Renal cortex interstitium (tissue), 11 donors: ENCODE data around the gene MYPOP. TPM values are rescaled to one million over a fixed set of nuclear protein-coding genes. Genes with fewer than 3 reads are reported as not detected.
A peak's percentile ranks its signal among the peaks of the same experiment; 100 is the strongest.

Experiments used
- DNase-seq, 11 donors: peaks; one replicate each; pipeline ENCODE4 v3.0.0-alpha.2; 2013; ENCODE audit warnings: low read depth in 9 of 11, low spot score in 4 of 11; ENCODE audit errors: extremely low read depth in 1 of 11
- polyA plus RNA-seq, 3 donors: library from polyadenylated mRNA; unstranded; fragments of 120-200 nt; gene quantifications; one replicate each; pipeline ENCODE4 v1.2.1, GENCODE V29; 2013; ENCODE audit not compliant: insufficient read length in 3 of 3

The MYPOP gene
- polyA plus RNA-seq, 3 donors: 2.8 to 5.9 (median 4.8) TPM

DNA sequence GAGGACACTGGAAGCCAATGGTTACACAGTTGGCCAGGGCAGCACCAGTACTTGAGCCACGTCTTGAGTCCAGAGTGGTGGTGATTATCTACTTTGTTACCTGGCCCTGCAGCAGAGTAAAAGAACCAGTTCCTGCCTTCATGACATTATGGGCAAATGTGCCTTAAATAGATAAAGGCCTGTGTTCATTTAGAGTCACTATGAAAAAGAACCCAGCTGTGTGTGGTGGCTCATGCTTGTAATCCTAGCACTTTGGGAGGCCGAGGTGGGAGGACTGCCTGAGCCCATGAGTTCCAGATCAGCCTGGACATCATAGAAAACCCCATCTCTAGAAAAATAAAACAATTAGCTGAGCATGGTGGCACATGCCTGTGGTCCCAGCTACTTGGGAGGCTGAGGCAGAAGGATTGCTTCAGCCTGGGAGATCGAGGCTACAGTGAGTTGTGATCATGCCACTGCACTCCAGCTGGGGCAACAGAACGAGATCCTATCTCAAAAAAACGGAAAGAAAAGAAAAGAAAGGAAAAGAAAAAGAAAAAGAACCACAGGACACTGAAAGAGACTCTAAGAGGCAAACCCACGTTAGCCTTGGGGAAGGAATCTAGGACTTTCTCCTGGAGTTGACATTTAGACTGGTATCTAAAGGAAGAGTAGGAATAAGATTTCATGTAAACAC lies 13.1 kb downstream of the MYPOP start:
- no peak for DNase-seq

DNA sequence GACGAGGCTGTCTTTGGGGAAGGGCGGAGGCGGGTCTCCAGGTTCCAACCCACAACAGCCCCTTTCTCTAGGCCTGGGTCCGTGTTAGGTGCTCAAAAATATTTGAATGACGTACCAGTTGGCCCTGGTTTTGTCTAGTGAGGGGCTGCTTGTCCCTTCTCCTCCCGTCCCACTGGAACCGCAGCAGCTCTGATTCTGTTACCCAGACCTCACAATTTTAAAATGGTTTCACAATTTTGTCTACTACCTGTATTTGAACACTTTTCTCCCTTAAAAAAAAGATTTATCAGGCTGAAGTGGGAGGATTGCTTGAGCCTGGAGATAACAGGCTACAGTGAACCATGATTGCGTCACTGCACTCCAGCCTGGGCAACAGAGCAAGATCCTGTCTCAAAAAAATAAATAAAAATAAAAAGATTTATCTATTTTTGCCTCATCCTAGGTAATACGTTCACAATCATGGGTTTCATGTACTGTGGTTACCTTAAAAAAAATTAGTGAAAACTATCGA lies 15.2 kb downstream of the MYPOP start:
- no peak for DNase-seq

DNA sequence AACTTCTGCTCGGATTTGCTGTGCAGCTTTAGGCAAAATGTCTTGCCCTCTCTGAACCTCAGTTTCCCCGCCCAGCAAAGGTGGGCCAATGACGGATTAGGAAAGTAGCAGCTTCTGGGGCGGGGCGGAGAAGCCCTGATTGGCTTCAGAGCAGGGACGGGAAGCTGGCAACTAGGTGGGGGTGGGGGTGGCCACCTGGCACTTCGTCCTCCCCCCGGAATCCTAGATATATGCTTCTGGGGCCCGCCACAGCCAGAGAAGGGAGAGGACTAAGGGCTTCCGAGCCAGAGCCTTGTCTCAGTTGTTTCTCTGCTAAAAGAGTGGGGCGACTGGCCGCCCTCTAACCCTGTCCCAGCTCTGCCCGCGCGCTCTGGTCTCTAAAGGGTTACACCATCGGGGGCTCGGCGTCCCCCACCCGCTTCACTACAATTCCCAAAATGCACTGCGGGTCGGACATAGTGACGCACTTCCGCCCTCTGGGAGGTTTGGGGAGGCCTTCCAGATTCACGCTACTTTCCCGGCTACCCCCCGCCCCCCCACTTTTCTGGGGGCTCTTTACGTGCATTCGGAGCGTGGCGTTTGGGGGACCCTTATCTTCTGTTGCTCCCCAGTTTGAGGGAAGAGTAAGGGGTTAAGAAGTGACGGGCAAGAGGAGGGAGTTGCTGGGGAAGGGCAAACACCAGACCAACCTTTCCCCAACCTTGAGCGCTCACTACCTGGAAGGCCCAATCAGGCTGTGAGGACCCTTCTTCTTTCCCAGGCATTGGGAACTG lies 15.8 kb downstream of the MYPOP start:
- peak; percentile 73 to 95 (median 92) for DNase-seq

DNA sequence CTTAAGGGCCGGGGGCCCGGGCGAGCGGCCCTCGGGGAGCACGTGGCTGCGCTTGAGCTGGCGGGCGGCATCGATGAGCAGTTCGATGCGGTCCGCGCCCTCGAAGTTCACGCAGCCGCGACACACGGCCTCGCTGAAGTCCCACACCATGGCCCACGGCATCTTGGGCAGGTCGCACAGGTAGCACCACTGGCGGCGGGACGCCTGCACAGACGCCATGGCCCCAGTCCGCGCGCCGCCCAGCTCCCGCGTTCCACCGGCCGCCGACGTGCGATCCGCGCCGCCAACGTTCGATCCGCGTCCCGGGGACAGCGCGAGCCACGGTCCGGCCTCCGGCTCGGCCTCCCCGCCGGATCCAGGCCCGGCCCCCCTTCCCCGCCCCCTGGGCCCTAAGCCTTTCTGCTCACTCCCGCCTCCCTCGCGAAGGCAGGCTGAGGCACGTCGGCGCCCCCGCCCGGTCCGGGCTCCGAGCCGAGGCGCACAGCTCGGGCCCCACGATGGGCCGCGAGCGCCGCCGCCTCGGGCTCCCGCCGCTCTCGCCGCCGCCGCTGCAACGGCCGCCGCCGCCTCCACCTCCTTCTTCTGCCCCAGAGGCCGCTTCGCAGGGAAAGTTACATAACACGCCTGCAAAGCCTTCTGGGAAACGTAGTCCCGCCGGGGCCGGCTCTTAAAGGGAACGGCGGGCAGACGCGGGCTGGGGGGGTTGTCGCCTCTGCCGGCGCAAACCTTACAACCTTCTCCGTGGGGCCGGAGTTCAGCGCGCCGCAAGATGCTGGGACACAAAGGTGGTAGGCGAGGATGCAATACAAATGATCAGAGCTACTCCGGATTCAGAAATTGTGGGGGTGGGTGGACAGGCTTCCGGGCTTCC lies 16.6 kb downstream of the MYPOP start, which contains the start of gene IRF2BP1:
TSS of gene IRF2BP1 (minus strand) at position 586 of the 871 bp plus-strand sequence. CDS start at position 219, 367 bp downstream.
- DNase-seq: peak in 10 of 11 donors; percentile 77 to 94 (median 88)

DNA sequence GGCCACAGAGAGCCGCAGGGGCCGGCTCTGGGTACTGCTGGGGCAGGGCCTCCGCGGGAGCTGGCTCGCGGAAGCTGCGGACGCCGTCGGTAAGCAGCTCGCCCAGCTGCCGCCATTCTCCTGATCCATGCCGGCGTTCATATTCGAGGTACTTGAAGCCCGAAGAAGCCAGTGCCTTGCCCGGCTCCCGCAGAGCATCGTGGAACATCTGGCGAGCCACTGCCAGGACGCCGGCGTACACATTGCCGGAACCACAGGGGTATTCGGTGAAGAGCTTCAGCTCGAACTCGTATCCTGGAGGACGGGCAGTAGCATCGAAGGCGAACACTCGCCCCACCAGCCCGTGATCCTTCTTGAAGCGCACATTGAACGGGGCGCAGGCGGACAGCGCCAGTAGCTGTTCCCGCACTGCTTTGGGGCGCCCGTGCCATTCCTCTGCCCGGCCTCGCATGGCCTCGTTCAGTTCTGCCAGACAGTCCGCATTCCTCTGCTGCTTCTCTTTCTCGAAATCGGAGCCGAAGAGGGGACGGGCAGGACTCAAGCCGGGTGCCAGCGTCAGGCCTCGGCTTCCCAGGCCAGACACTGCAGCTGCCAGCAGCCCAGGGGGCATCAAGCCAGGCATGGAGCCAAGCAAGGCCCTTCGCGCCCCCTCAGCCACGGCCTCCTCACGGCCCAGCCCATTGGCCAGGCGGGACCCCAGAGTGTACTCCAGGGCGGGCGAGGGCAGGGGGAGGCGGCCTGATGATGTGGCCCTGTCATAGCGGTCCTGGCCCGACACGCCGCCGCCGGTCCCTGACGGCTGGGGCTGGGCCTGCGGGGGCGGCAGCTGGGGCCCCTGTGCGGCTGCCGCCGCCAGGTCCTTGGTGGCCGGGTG lies 17.5 kb downstream of the MYPOP start:
- DNase-seq: no peak

DNA sequence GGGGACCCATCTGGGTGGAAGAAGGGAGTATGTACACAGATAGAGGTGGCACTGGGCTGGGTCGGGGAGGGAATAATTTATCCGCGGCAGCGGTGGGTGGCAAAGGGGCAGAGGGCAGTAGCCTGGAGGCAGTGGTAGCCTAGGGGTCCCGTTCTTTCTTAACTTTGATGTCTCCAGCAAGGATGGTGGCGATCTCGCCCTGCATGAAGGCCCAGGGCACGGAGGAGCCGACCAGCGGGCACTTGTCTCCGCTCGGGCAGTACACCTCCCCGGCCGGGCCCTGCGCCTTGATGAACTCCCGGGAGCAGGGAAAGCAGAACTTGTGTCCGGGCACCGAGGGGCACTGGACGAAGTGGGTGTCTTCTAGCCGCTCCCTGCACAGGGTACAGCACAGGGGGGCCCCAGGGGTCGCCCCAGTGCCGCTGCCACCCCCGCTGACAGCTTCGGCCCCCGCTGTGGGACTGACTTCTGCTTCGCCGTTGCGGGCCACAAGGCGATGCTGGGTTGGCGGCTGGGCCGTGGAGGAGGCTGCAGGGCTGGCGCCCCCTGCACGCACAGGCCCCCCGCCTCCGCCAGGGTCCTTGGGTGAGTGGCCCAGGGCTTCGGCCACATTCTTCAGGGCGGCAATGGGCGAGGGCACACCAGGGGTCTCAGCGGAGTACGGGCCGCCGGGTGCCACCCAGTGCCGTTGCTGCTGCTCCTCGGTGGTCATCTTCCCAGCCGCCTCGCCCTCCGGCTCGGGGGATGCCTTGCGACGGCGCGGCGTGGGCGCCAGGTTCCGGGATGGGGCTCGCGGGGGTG lies 18.3 kb downstream of the MYPOP start:
- no peak for DNase-seq

DNA sequence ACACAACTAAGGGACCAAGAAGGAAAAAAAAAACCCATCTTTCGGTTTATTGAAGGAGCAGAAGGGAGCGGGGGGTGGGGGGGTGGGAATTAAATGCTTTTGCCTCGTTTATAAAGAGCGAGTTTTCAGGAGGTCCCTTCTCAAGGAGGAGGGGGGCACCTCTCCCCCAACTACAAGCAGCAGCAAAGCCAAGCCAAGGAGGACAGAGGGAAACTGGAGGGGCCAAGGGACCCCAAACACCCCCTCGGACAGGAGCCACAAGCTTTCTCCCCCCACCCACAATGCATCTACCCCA lies 18.9 kb downstream of the MYPOP start:
- no peak for DNase-seq

DNA sequence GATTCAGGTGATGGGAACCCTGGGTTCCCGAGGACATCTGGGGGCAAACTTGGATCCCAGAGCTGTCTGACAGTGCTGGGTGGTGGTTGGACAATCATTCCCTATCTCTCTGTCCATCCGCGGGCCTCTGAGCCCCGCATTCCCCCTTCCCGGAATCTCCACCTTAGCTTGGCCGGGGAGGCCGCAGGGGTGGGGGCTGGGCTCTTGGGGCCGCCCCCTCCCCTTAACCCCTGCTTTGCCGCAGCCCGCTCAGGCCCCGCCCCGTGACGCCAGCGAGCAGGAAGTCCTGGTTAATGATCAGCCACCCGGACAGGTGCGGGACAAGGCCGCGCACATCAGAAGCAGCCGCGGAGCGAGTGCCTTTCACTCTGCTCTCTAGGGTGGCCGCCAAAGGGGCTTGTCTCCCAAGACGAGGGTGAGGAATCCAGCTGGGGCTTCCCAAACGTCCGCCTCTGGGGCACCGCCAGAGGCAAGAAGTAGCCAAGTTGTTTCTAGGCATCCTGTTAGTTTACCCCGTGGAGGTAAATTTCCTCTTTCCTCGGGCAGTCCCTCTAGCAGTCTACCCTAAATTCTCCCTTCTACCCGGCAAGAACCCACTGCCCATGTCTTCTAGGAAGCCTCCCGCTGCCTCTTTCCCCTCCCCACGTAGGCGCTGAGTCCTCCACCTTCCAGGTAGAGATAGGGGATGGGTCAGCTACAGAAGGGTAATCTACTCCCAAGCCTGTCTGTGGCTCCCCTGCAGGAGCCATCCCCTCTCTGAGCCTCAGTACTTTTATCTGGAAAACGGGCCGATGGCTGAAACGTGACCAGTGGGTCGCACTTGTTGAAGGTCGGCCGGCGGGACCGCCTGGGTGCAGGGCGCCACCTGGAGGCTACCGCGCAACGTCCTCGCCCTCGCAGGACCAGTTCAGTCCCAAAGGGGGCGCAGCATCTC lies 19.5 kb downstream of the MYPOP start:
- DNase-seq: peak in 4 of 11 donors; percentile 73 to 81 (median 74)

DNA sequence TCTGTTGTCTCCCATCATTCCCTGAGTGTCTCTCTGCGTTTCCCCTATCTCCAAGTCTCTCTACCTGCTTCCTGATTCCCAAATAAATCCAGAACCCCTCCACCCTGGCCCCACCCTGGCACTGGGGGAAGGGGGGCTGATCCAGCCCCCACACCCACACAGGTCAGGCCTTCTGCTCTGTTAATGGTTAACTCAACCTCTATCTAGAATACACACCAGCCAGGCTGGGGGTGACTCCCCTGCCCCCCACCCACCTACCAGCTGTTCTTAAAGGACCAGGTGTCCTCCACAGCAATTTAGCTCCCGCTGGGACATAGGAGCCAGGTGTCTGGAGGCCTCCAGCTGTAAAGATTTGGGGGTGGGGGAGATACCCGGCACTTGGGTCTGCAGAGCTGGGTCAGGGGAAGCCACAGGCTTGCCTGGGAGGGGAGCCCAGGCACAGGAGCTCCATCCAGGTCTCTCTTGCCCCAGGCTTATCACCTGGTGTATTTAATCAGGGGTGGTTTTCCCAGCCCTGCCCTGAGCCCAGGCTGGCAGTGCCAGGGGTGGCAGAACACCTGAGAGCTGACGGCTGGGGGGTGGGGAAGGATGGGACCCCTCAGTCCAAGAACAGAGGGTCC lies 20.4 kb downstream of the MYPOP start:
- DNase-seq: no peak

DNA sequence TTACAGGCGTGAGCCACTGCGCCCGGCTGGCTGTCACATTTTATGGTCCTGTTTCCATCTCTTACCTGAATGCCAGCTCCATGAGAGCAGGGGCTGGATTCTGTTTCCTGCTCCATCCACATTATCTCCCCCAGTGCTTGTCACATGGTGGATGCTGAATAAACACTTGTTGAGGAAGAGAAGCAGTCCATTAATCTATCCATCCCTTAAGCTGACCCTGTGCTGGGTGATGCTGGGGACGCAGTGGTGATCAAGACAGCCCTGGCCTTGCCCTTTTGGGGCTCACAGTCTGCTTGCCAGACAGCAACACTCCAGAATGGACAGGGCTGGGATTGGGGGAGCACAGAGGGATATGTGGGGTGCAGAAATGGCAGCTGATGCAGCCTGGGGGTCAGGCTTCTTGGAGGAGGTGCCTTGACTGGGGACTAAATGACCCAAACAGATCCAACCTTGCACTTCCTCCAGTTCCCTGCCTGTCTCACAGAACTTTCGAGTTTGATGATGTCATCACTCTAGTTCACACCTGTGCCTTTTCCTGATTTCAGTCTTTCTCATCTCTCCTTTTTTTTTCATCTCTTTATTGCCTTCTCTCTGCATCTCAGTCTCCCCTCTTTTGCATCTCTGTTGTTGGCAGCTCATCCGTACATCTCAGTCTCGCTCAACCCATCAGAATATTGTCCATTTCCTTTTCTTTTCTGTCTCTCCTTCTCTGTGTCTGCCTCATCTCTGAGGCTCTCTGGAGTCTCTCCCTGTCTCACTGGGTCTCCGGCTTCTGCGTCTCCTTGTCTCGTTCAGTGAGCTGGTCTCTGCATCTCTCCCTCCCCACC lies 21.1 kb downstream of the MYPOP start:
- DNase-seq: no peak

DNA sequence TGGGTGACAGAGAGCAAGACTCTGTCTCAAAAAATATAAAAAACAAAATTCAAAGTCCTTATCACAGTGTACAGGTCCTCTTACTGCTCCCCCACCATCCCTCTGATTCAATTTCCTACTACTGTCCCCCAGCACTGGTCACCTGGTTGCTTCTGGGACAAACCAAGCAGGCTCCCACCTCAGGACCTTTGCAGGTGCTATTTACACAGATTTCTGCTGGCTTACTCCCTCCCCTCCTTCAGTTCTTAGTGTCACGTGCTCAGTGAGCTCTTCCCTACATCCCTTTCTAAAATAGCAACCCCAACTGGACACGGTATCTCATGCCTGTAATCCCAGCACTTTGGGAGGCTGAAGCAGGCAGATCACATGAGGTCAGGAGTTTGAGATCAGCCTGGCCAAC lies 22.4 kb downstream of the MYPOP start:
- no peak for DNase-seq

DNA sequence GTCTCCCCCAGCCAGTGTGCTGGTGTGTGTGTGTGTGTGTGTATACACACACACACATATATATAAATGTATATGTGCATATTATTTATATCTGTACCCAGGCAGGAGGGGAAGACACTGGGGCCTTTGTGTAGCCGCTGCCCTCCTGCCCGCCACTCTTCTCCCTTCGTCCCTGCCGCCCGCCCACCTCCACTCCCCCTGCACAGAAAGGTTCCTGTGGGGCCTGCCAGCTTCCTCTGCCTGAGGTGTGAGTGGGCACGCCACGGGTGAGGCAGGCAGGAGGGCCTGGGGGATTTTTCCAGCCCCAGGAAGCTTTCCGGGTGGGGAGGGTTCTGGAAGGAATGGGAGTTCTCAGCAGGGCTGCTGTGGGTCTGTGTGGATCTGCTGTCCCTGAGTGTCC lies 23.4 kb downstream of the MYPOP start:
- DNase-seq: no peak

DNA sequence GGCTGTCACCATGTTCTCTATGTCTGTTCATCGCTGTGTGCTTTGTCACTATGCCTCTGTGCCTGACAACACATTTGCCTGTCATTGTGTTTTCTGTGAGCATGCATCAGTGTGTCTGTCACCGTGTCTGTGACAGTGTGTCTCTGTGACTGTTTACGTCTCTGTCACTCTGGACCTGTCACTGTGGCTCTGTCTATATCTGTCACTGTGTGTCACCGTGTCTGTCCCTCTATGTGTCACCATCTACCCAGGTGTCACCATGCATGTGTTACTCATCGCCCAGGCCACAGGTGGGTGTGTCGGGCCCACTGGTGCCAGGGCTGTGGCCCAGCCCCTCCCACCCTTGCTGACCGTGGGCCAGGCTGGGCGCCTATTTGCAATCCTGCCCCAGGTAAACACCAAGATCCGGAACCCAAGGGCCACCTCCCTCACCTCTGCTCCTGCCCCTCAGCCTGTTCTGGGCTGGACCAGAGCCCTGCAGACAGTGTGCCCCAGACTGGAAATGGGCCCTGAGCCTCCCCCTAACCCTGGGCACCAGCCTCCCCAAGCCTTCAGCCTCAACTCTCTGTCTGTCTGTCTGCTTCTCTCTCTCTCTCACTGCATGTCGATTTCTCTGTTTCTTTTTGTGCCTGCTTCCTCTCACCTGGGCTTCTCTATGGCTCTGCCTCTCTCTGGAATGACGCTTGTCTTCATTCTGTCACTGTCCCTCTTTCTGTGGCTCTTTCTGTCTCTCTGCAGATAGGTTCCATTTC lies 24.2 kb downstream of the MYPOP start:
- no peak for DNase-seq

DNA sequence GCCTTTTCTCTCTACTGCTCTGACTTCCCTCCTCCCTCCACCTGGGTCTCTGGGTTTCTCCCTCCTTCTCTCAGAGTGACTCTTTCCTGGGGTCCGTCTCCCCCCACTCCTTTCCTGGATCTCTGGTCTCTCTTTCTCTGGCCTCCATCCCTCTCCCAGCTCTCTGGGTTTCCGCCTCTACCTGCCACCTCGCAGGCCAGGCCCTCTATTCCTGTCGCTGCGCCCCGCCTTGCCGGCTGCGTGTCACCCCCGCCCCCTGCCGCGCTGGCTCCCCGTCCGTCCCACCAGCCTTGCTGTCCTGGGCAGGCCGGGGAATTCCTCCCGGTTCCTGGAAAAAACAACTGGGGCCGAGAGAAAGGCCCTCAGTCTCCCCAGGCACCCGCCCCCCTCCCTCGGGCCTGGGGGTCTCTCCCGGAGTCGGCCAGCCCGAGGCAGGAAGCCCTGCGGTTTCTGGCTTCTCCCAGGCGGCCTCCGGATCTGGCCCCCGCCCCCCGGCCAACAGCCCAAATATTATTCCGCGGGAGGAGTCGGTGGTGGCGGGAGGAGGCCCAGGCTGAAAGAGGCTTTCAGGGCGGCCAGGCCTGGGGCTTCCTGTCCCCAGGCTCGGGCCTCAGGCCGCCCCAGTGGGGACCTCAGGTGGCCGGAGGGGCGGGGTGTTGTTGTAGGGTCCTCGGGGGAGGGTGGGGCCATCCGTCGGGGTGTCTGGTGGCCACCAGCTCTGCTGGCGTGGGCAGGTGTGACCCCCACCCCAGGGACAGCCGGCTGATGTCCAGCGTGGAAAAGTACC lies 25.8 kb downstream of the MYPOP start:
- peak in 1 of 11 donors; percentile 43 for DNase-seq
